Stimulated activated CD4-positive, alpha-beta T cell treated with anti-CD3 and anti-CD28 coated beads, Interleukin-12 subunit alpha, Interleukin-12 subunit beta, amount 100 ng/mL, for 24 hours (primary cell): ENCODE results near the gene EP400.
A peak's percentile ranks its signal among the peaks of the same experiment; 100 is the strongest.
"Not testable (repeated sequence)": the region's sequence is repeated elsewhere in the genome, so short reads cannot be mapped to it uniquely, and the experiment has no call there.

ENCODE experiments used
- DNase-seq, 2 experiments: peaks; one replicate each; pipeline ENCODE4 v3.0.0-alpha.2; 2020; ENCODE audit warnings: low read depth in 2 of 2

Gene EP400

GRCh38 chr12:132045751-132046150 is 96.0 kb downstream of the EP400 start:
- DNase-seq: no peak

- no peak for DNase-seq
Observed at GRCh38 chr12:132046561-132046960, 96.8 kb downstream of the EP400 start.

- not testable (repeated sequence) for DNase-seq
Observed at GRCh38 chr12:132047630-132048029, 97.9 kb downstream of the EP400 start.

GRCh38 chr12:132049442-132049841 is 99.7 kb downstream of the EP400 start:
- DNase-seq: no peak

- no peak for DNase-seq
Observed at GRCh38 chr12:132049876-132050275, 100.1 kb downstream of the EP400 start.

- DNase-seq: not testable (repeated sequence)
Observed at GRCh38 chr12:132051718-132052117, 102.0 kb downstream of the EP400 start.

GRCh38 chr12:132052196-132052932 is 102.6 kb downstream of the EP400 start:
- no peak for DNase-seq

- no peak for DNase-seq
Observed at GRCh38 chr12:132053338-132054330, 103.9 kb downstream of the EP400 start.

- DNase-seq: no peak
Observed at GRCh38 chr12:132054983-132055382, 105.2 kb downstream of the EP400 start.

GRCh38 chr12:132055535-132056096 is 105.9 kb downstream of the EP400 start:
- DNase-seq: no peak

- DNase-seq: no peak
Observed at GRCh38 chr12:132056320-132056719, 106.6 kb downstream of the EP400 start.

- no peak for DNase-seq
Observed at GRCh38 chr12:132056951-132057350, 107.2 kb downstream of the EP400 start.

GRCh38 chr12:132057691-132058090 is 107.9 kb downstream of the EP400 start:
- no peak for DNase-seq

- no peak for DNase-seq
Observed at GRCh38 chr12:132061197-132061596, 111.5 kb downstream of the EP400 start.

- DNase-seq: no peak
Observed at GRCh38 chr12:132061641-132062430, 112.1 kb downstream of the EP400 start.

GRCh38 chr12:132062481-132062880 is 112.7 kb downstream of the EP400 start:
- DNase-seq: no peak

- DNase-seq: no peak
Observed at GRCh38 chr12:132063491-132063890, 113.7 kb downstream of the EP400 start.

- DNase-seq: no peak
Observed at GRCh38 chr12:132064631-132065030, 114.9 kb downstream of the EP400 start.

GRCh38 chr12:132065203-132065602 is 115.5 kb downstream of the EP400 start:
- no peak for DNase-seq

- no peak for DNase-seq
Observed at GRCh38 chr12:132065609-132066344, 116.0 kb downstream of the EP400 start.

GRCh38 chr12:132066345-132066685 is 116.6 kb downstream of the EP400 start:
- peak in 1 of 2 experiments; percentile 38 for DNase-seq
